Measurements from ENCODE around the gene EXOSC3.
A peak's percentile ranks its signal among the peaks of the same experiment; 100 is the strongest.

Gene EXOSC3

DNA sequence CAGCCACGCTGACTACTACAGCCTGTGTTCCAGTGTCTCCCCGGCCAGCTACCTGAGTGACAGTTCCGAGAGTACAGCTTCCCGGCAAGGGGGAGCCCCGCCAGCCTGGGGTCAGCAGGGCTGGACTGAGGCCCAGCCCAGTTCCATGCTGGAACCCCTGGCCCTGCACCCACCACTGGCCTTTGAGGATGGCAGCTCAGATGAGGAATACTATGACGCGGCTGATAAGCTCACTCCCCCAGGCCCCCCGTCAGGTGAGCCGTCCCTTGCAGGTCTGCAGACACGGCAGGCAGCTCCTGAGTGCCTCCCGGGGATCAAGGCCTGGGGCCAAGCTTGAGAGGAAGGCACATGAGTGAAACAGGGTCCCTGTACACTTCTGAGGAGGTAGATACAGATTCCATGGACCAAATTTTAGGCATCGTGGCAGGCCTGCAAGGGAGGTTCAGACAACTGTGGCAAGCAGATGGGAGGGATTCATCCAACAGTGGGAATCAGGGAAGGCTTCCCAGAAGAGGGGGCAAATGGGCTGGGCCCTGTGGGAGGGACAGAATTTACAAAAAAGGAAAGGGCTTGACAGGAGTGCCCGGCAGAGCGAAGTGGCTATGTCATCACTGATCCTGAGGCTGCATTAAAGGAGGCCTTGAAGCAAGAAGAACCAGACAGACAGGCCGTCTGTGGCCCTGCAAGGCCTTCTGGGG, 44.1 kb downstream of the EXOSC3 start:
- H3K27ac ChIP-seq, result no peak overlapping the region
- no peak for DNase-seq (ENCODE audit: low read depth, low spot score)

DNA sequence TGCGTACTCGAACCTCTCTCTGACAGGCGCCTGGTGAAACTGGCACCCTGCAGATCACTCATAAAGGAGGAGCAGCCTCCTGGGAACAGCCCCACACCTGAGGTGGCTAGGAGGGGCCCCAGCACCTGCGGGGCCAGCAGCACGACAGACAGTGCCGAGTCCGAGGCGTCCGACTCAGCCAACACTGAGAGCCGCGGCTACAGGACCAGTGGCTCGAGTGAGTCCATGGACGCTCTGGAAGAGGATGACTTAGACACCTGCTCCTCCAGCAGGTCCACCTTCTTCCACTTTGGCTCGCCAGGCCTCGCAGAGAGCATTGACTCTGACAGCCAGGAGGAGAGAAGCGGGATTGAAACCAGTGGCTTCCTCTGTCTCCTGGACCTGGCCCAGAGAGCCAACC, 44.7 kb downstream of the EXOSC3 start:
- no peak overlapping the region for H3K27ac ChIP-seq
- DNase-seq (ENCODE audit: low read depth, low spot score), result no peak

DNA sequence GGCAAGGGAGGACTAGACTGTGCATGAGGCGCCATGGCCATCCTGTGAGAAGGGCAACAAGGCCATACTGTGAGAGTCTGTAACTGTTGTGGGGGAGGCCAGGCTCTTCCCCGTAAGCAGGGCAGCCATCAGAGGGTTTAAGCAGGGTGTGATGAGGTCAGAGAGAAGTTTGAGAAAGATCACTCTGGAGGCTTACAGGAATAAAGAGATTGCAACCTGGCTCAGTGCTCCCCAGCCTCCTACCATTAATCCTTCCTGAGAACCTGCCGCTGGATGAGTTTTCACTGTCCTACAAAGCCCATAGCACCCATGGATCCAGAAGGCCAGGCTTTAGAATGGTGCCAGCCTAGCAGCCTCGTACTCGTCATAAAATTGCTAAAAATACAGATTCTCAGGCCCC, 45.6 kb downstream of the EXOSC3 start:
- no peak for DNase-seq (ENCODE audit: low read depth, low spot score)
- H3K27ac ChIP-seq, result no peak overlapping the region

DNA sequence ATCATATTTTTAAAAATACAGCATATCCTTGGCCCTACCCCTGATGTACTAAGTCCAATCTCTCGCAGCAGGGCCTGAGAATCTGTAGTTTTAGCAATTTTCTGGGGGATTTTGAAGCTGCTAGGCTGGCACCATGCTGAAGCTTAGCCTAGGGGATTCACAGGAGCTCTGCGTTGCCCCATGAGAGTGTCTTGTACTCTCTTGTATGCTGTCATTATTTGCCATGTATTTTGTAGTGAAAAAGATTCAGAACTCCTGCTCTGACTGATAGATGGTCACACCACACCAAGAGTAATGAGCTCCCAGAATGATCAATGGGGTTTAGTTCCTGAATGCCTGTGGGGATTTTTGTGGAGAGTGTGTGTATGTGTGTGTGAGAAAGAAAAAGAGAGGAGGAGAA, 51.9 kb downstream of the EXOSC3 start:
- DNase-seq (ENCODE audit: low read depth, low spot score), result no peak
- no peak overlapping the region for H3K27ac ChIP-seq

DNA sequence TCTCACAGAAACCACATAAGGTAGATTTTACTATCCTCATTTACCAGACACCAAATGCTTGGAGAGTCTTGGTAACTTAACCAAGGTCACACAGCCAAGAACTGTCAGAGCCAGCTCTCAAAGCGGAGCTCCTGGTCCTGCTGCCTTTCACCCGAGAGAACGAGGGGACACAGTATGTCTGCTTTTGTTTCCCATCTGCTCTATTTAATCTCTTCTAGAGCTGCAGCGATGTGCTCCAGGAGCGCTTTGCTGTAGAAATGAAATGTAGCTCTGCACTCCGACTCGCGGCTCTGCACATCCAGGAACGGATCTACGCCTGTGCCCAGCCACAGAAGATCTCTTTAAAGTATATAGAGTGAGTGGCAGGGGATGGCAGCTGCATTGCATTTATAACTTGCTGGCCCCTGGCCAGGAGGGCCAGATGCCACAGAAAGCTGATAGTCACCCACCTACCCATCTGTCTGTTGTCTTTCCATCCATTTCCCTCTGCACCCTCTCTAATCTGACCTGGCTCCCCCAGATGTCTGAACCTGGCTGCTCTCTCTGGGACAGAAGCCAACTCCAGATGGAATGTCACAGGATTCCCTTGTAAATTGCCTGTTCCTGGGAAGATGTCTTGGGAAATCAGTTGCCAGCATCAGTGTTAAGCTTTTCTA, 52.6 kb downstream of the EXOSC3 start:
- no peak for DNase-seq (ENCODE audit: low read depth, low spot score)
- H3K27ac ChIP-seq, result no peak overlapping the region

DNA sequence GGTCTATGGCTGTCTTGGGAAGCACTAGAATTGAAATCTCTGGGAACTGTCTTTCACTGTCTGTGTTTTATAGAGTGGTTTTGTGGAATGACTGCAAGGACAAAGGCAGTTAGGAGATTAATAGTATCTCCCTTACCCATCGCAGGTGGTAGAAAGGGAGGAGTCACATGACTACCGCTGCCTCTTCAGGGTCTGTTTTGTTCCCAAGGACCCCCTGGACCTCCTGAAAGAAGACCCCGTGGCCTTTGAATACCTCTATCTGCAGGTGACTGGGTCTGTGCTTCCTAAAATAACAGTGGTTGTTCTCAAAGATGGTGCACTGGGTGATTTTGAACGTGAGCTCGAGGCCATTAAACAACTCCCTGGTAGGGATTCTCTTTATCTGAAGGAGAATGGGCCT, 54.0 kb downstream of the EXOSC3 start:
- no peak for DNase-seq (ENCODE audit: low read depth, low spot score)
- no peak overlapping the region for H3K27ac ChIP-seq

DNA sequence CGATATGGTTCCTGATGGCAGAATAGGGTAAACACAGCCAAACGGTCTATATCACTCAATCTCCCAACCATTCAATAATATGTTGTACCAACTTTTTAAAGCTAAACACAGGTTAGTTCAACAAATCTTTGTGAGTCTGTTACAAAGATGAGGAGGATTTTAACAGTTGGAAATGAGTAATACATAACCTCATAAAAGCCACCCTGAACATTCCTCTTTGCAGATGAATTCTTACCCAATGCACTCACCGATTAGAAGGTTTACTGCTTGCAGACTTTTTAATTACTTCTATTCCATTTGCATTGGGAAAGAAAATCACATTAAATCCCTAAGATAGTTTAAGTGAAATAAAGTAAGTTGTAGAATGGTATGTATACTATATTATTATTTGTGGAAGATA, 54.6 kb downstream of the EXOSC3 start:
- no peak for DNase-seq (ENCODE audit: low read depth, low spot score)
- peak overlapping the region; percentile 16 for H3K27ac ChIP-seq

Measured in epithelial cell of prostate (primary cell).